ENCODE results near the gene MEMO1. TPM values are rescaled to one million over a fixed set of nuclear protein-coding genes. Genes with fewer than 3 reads are reported as not detected.

Gene MEMO1
- total RNA-seq, 4 donors from 2014 or later, result 12.2 to 42.9 (median 17.5) TPM

GRCh38 chr2:31889044-31889443 is 121.8 kb downstream of the MEMO1 start:
- H3K4me1 ChIP-seq, result peaks cover 0 to 4% (median 0%) of the 10 kb centered on the region in 4 donors
- DNase-seq (ENCODE audit: low spot score in 2 of 2), result no peak

GRCh38 chr2:31888550-31888949 is 122.3 kb downstream of the MEMO1 start:
- no peak for DNase-seq (ENCODE audit: low spot score in 2 of 2)
- Histone ChIP-seq H3K9me3 (no peaks in the 10 kb centered on the region), H3K27me3 (no peaks in the 10 kb centered on the region), H3K36me3 (peaks cover 0 to 14% (median 0%) of the 10 kb centered on the region in 3 donors), H3K4me1 (peaks cover 0 to 4% (median 0%) of the 10 kb centered on the region in 4 donors), H3K27ac (no peak overlapping the region), H3K4me3 (no peak overlapping the region)
- WGBS, 2 donors, result 84 to 86% methylated on average over 1 of the region's 1 CpG
- TF ChIP-seq EP300 (IDR thresholded peaks at IDR 0.05), result no peak
- TF ChIP-seq, protein P1, sequence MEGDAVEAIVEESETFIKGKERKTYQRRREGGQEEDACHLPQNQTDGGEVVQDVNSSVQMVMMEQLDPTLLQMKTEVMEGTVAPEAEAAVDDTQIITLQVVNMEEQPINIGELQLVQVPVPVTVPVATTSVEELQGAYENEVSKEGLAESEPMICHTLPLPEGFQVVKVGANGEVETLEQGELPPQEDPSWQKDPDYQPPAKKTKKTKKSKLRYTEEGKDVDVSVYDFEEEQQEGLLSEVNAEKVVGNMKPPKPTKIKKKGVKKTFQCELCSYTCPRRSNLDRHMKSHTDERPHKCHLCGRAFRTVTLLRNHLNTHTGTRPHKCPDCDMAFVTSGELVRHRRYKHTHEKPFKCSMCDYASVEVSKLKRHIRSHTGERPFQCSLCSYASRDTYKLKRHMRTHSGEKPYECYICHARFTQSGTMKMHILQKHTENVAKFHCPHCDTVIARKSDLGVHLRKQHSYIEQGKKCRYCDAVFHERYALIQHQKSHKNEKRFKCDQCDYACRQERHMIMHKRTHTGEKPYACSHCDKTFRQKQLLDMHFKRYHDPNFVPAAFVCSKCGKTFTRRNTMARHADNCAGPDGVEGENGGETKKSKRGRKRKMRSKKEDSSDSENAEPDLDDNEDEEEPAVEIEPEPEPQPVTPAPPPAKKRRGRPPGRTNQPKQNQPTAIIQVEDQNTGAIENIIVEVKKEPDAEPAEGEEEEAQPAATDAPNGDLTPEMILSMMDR (IDR thresholded peaks at IDR 0.05), result no peak
- no peak for TF ChIP-seq POLR2A (IDR thresholded peaks at IDR 0.05)

More at GRCh38 chr2:31889044-31889443, 121.8 kb downstream of the MEMO1 start:
- TF ChIP-seq POLR2A (IDR thresholded peaks at IDR 0.05) (no peak), EP300 (IDR thresholded peaks at IDR 0.05) (no peak)
- TF ChIP-seq, protein P1 (IDR thresholded peaks at IDR 0.05), result no peak
- H3K27ac ChIP-seq, result no peak overlapping the region
- H3K36me3 ChIP-seq, result peaks cover 0 to 15% (median 0%) of the 10 kb centered on the region in 3 donors
- no peaks in the 10 kb centered on the region for H3K27me3 ChIP-seq
- no peaks in the 10 kb centered on the region for H3K9me3 ChIP-seq
- no peak overlapping the region for H3K4me3 ChIP-seq

DNA sequence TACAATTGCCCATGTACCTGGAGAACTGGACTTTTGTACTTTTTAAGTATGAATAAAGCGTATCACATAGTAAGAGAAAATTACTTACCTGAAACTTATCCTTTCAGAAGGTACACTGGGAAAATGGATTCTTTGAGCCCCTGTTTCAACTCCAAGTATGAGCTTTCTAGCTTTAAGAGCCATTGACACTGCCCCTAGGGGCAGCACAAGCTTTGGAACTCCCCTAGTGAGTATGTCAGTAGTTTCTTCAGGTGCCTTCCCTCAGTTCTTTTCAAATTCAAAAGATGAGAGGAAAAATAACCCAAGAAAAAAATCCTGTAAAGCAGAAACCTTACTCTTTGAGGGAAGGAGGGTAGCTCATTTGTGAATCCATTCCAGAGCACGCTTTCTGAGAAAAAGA is 124.1 kb downstream of the MEMO1 start:
- Histone ChIP-seq H3K36me3 (peaks cover 0 to 17% (median 0%) of the 10 kb centered on the region in 3 donors), H3K4me3 (no peak overlapping the region), H3K27me3 (no peaks in the 10 kb centered on the region), H3K4me1 (no peaks in the 10 kb centered on the region), H3K27ac (no peak overlapping the region), H3K9me3 (no peaks in the 10 kb centered on the region)
- TF ChIP-seq EP300 (IDR thresholded peaks at IDR 0.05), result no peak
- TF ChIP-seq, protein P1 (IDR thresholded peaks at IDR 0.05), result no peak
- TF ChIP-seq POLR2A (IDR thresholded peaks at IDR 0.05), result no peak
- 98 to 100% methylated on average over 2 of the region's 2 CpGs for whole genome bisulfite sequencing, 2 donors
- no peak for DNase-seq (ENCODE audit: low spot score in 2 of 2)

- H3K27ac ChIP-seq, result no peak overlapping the region
- no peak for TF ChIP-seq POLR2A (IDR thresholded peaks at IDR 0.05)
- no peak for TF ChIP-seq EP300 (IDR thresholded peaks at IDR 0.05)
- TF ChIP-seq, protein P1 (IDR thresholded peaks at IDR 0.05), result no peak
- H3K9me3 ChIP-seq, result no peaks in the 10 kb centered on the region
- H3K4me1 ChIP-seq, result no peaks in the 10 kb centered on the region
- peaks cover 0 to 6% (median 0%) of the 10 kb centered on the region in 3 donors for H3K36me3 ChIP-seq
- H3K27me3 ChIP-seq, result no peaks in the 10 kb centered on the region
- no peak for DNase-seq (ENCODE audit: low spot score in 2 of 2)
- WGBS, 2 donors, result 95% methylated on average over 2 of the region's 2 CpGs
- H3K4me3 ChIP-seq, result no peak overlapping the region
Observed at GRCh38 chr2:31877008-31877407, 133.8 kb downstream of the MEMO1 start.

DNA sequence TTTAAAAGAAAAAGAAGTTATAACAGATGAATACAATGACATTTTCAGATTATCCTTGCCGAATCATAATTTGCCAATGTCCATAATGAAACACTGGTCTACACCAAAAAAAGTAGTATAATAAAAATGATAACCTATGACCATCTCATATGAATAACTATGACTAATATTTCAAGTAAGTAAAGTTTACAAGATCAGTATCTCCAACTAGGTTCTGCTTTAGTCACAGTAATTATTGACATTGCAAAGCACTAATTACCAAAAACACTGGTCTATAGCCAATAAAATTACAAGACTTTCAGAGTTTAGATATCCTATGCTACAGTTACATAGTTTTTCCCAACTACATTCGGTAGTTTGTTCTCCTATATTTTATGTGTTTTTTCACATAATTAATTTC is 136.7 kb downstream of the MEMO1 start:
- 90 to 94% methylated on average over 2 of the region's 2 CpGs for WGBS, 2 donors

More for the DNA sequence above, 136.7 kb downstream of the MEMO1 start:
- DNase-seq (ENCODE audit: low spot score in 2 of 2), result no peak
- TF ChIP-seq EP300 (IDR thresholded peaks at IDR 0.05) (no peak), POLR2A (IDR thresholded peaks at IDR 0.05) (no peak)
- TF ChIP-seq, protein P1 (IDR thresholded peaks at IDR 0.05), result no peak
- H3K36me3 ChIP-seq, result no peaks in the 10 kb centered on the region
- H3K4me1 ChIP-seq, result no peaks in the 10 kb centered on the region
- no peak overlapping the region for H3K27ac ChIP-seq
- no peaks in the 10 kb centered on the region for H3K9me3 ChIP-seq
- no peak overlapping the region for H3K4me3 ChIP-seq
- H3K27me3 ChIP-seq, result no peaks in the 10 kb centered on the region
